Esophagus squamous epithelium (tissue), 4 donors: ENCODE data around the gene DUSP10.

ENCODE experiments used
- CTCF ChIP-seq, 6 experiments: fragments of 450-650 bp in 4 of 6; fragments of 200-600 bp in 2 of 6; sonication (generic) in 2 of 6; IDR thresholded peaks; one replicate each; pipeline ENCODE4 v1.5.1; 2016 to 2019; ENCODE audit warnings: antibody characterized with exemption in 6 of 6, mild to moderate bottlenecking in 4 of 6, moderate library complexity in 4 of 6
- POLR2A ChIP-seq, 4 donors: fragments of 450-650 bp; IDR thresholded peaks; one replicate each; pipeline ENCODE4 v1.6.1; 2017; ENCODE audit warnings: antibody characterized with exemption in 4 of 4, mild to moderate bottlenecking in 4 of 4, moderate library complexity in 3 of 4

GRCh38 chr1:221773383-221773782 lies 31.5 kb upstream of the DUSP10 start:
- TF ChIP-seq CTCF (IDR thresholded peaks at IDR 0.05) (no peak), POLR2A (IDR thresholded peaks at IDR 0.05) (no peak)
